Stomach (tissue), 9 donors: Measurements from ENCODE around the gene GRIK1. TPM values are rescaled to one million over a fixed set of nuclear protein-coding genes. Genes with fewer than 3 reads are reported as not detected.

Source experiments
- DNase-seq, 2 donors: peaks; one replicate each; pipeline versions ENCODE4 v3.0.0 to v3.0.0-alpha.2; 2013 to 2019
- H3K27ac ChIP-seq, 5 donors: fragments of 200-600 bp in 4 of 5; sonication (generic) in 4 of 5; one replicate each; pipeline ENCODE4 v1.5.1; 2013 to 2019; ENCODE audit warnings: mild to moderate bottlenecking in 1 of 5, moderate library complexity in 1 of 5
- H3K27me3 ChIP-seq, 3 donors: fragments of 200-600 bp; sonication (generic); one replicate each; pipeline ENCODE4 v1.5.1; 2017 to 2019; ENCODE audit warnings: mixed run types in 1 of 3
- H3K36me3 ChIP-seq, 4 donors: fragments of 200-600 bp; sonication (generic); 1 replicate in 3 of 4; 2 replicates in 1 of 4; pipeline ENCODE4 v1.5.1; 2016 to 2019
- H3K4me1 ChIP-seq, 4 donors: fragments of 200-600 bp; sonication (generic); one replicate each; pipeline ENCODE4 v1.5.1; 2016 to 2019
- H3K4me3 ChIP-seq, 4 donors: fragments of 200-600 bp; sonication (generic) in 3 of 4; one replicate each; pipeline ENCODE4 v1.5.1; 2016 to 2019; ENCODE audit warnings: mild to moderate bottlenecking in 1 of 4
- H3K9me3 ChIP-seq, 4 donors: fragments of 200-600 bp; sonication (generic); one replicate each; pipeline ENCODE4 v1.5.1; 2016 to 2019
- EP300 ChIP-seq: sonication (generic); formaldehyde crosslinking; IDR thresholded peaks from one replicate; pipeline ENCODE4 v1.6.1; 2017; ENCODE audit warnings: antibody characterized with exemption
- POLR2A ChIP-seq, 4 donors: fragments of 450-650 bp; IDR thresholded peaks; one replicate each; pipeline ENCODE4 v1.6.1; 2016; ENCODE audit warnings: antibody characterized with exemption in 4 of 4, control low read depth in 2 of 4, mild to moderate bottlenecking in 1 of 4, moderate library complexity in 1 of 4
- POLR2AphosphoS5 ChIP-seq, 3 donors: sonication (generic); formaldehyde crosslinking; IDR thresholded peaks; one replicate each; pipeline ENCODE4 v1.6.1; 2016; ENCODE audit warnings: antibody characterized with exemption in 3 of 3
- WGBS, 5 donors: extraction: QIAGEN DNeasy Blood & Tissue Kit in 3 of 5; methylation state at CpG; one replicate each; pipeline versions ENCODE4 v1.1.5 to v1.1.7; 2013 to 2018; 5-methylcytosine and 5-hydroxymethylcytosine counted together
- intact Hi-C: fragments of 100-400 bp; cut with DNase I; formaldehyde crosslinking; loops from one replicate; pipeline ENCODE4 v1.15.1; 2023; ENCODE audit warnings: low total_unique reads
- polyA plus RNA-seq, 3 donors: library from polyadenylated mRNA; stranded (reverse); fragments of 200-250 nt; gene quantifications; one replicate each; pipeline ENCODE4 v1.2.3, GENCODE V29; 2013
- total RNA-seq, 5 donors: library from RNA; depleted of rRNA; stranded (reverse); fragments of >200 nt; gene quantifications; one replicate each; pipeline versions ENCODE4 v1.1.0 to v1.2.3, GENCODE V29; 2014 to 2016
- TF ChIP-seq, protein P1 (sequence below), 7 experiments: fragments of 450-650 bp in 4 of 7; fragments of 200-600 bp in 3 of 7; sonication (generic) in 3 of 7; IDR thresholded peaks; one replicate each; pipeline ENCODE4 v1.5.1; 2016 to 2019; ENCODE audit warnings: antibody characterized with exemption in 7 of 7, control low read depth in 2 of 7, mild to moderate bottlenecking in 1 of 7
- donor health status: healthy with polysubstance abuse.
- donor health status: Bipolar disorder and iron deficiency.
- donor health status: healthy.

Gene GRIK1
- total and polyA plus RNA-seq, 8 donors, result 0.06 to 1.5 (median 0.66) TPM; not detected in 4

GRCh38 chr21:29557200-29557599 is 382.6 kb downstream of the GRIK1 start:
- intact Hi-C loops, result no loop called here
- Histone ChIP-seq H3K27me3 (no peaks in the 10 kb centered on the region), H3K36me3 (peaks cover 0 to 3% (median 0%) of the 10 kb centered on the region in 4 donors), H3K4me1 (no peaks in the 10 kb centered on the region), H3K9me3 (no peaks in the 10 kb centered on the region), H3K4me3 (no peak overlapping the region), H3K27ac (no peak overlapping the region)
- TF ChIP-seq EP300 (no peak), POLR2AphosphoS5 (IDR thresholded peaks at IDR 0.05) (no peak), POLR2A (IDR thresholded peaks at IDR 0.05) (no peak)
- no peak for DNase-seq
- 52 to 68% (median 55%) methylated on average over 1 of the region's 1 CpG for WGBS, 5 donors

DNA sequence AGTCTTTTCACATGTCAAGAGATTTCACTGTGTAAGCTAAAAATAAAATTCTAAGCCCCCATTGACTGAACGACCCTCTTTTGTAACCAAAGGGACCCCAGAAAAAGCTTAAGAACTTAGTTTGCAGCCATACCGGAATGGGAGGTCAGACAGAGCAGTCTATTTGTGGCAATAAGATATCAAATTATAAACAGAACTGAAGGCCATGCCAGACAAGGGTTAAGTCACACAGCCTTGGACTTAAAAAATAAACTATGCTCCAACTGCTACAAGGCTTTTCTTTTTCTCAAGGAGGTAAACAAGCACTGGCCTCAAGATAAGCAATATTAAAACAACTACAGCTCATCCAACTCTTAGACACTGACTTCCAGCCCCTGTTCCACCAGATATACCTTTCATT is 384.2 kb downstream of the GRIK1 start:
- H3K9me3 ChIP-seq, result no peaks in the 10 kb centered on the region
- 41 to 59% (median 47%) methylated on average over 2 of the region's 2 CpGs for WGBS, 5 donors
- TF ChIP-seq POLR2AphosphoS5 (IDR thresholded peaks at IDR 0.05) (no peak), POLR2A (IDR thresholded peaks at IDR 0.05) (no peak), EP300 (no peak)
- TF ChIP-seq, protein P1, sequence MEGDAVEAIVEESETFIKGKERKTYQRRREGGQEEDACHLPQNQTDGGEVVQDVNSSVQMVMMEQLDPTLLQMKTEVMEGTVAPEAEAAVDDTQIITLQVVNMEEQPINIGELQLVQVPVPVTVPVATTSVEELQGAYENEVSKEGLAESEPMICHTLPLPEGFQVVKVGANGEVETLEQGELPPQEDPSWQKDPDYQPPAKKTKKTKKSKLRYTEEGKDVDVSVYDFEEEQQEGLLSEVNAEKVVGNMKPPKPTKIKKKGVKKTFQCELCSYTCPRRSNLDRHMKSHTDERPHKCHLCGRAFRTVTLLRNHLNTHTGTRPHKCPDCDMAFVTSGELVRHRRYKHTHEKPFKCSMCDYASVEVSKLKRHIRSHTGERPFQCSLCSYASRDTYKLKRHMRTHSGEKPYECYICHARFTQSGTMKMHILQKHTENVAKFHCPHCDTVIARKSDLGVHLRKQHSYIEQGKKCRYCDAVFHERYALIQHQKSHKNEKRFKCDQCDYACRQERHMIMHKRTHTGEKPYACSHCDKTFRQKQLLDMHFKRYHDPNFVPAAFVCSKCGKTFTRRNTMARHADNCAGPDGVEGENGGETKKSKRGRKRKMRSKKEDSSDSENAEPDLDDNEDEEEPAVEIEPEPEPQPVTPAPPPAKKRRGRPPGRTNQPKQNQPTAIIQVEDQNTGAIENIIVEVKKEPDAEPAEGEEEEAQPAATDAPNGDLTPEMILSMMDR (IDR thresholded peaks at IDR 0.05), result no peak
- no peaks in the 10 kb centered on the region for H3K4me1 ChIP-seq
- H3K36me3 ChIP-seq, result no peaks in the 10 kb centered on the region
- H3K4me3 ChIP-seq, result no peak overlapping the region
- H3K27ac ChIP-seq, result no peak overlapping the region
- DNase-seq, result no peak
- no peaks in the 10 kb centered on the region for H3K27me3 ChIP-seq
- intact Hi-C loops, result no loop called here

GRCh38 chr21:29550205-29550604 is 389.6 kb downstream of the GRIK1 start:
- no peak for TF ChIP-seq POLR2A (IDR thresholded peaks at IDR 0.05)
- TF ChIP-seq POLR2AphosphoS5 (IDR thresholded peaks at IDR 0.05), result no peak
- TF ChIP-seq, protein P1 (IDR thresholded peaks at IDR 0.05), result no peak
- TF ChIP-seq EP300, result no peak

DNA sequence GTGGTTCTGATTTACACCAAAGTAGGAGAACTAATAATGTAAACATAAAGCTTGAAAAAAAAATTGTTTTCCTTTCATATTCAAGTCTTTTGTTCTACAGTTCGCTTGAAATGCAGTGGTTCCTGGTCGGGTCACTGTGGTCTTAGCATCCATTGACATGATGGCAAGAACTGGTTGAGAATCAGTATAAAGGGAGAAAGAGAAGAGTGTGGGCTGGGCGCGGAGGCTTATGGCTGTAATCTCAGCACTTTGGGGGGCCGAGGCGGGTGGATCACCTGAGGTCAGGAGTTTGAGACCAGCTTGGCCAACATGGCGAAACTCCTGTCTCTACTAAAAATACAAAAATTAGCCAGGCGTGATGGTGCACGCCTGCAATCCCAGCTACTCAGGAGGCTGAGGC is 390.2 kb downstream of the GRIK1 start:
- DNase-seq, result no peak
- H3K27ac ChIP-seq, result no peak overlapping the region
- no peak overlapping the region for H3K4me3 ChIP-seq
- H3K36me3 ChIP-seq, result no peaks in the 10 kb centered on the region
- H3K9me3 ChIP-seq, result no peaks in the 10 kb centered on the region
- no peaks in the 10 kb centered on the region for H3K27me3 ChIP-seq
- intact Hi-C loops, result no loop called here
- WGBS, 5 donors, result 89 to 97% (median 96%) methylated on average over 9 of the region's 9 CpGs
- TF ChIP-seq EP300 (no peak), POLR2AphosphoS5 (IDR thresholded peaks at IDR 0.05) (no peak), POLR2A (IDR thresholded peaks at IDR 0.05) (no peak)
- TF ChIP-seq, protein P1 (IDR thresholded peaks at IDR 0.05), result no peak
- no peaks in the 10 kb centered on the region for H3K4me1 ChIP-seq

More at GRCh38 chr21:29550205-29550604, 389.6 kb downstream of the GRIK1 start:
- Histone ChIP-seq H3K27ac (no peak overlapping the region), H3K4me3 (no peak overlapping the region), H3K9me3 (no peaks in the 10 kb centered on the region), H3K27me3 (no peaks in the 10 kb centered on the region), H3K36me3 (no peaks in the 10 kb centered on the region), H3K4me1 (no peaks in the 10 kb centered on the region)
- WGBS, 5 donors, result 74 to 87% (median 77%) methylated on average over 2 of the region's 2 CpGs
- DNase-seq, result no peak
- intact Hi-C loops, result no loop called here

DNA sequence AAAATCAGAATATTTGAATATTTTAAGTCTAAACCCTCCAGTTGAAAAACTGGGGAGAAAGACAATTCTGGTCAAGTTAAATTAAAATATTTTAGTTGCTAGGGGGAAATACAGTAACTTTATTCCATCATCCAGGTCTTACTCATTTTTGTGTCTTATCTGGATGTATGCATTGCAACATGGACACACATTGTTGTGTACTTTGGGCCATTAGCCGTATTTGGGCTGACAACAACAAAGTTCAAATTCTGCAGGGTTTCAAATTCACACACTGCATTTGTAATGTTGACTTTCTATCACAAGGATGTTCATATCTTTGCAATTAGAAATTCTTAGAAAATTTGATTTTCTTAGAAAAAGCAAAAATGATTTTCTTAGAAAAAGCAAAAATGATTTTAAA is 391.8 kb downstream of the GRIK1 start:
- no peaks in the 10 kb centered on the region for H3K4me1 ChIP-seq
- 65 to 82% (median 72%) methylated on average over 1 of the region's 1 CpG for WGBS, 5 donors
- intact Hi-C loops, result no loop called here
- no peaks in the 10 kb centered on the region for H3K36me3 ChIP-seq
- no peak for TF ChIP-seq POLR2AphosphoS5 (IDR thresholded peaks at IDR 0.05)
- TF ChIP-seq EP300, result no peak
- TF ChIP-seq, protein P1 (IDR thresholded peaks at IDR 0.05), result no peak
- no peak for TF ChIP-seq POLR2A (IDR thresholded peaks at IDR 0.05)
- no peak overlapping the region for H3K4me3 ChIP-seq
- H3K27me3 ChIP-seq, result no peaks in the 10 kb centered on the region
- H3K27ac ChIP-seq, result no peak overlapping the region
- no peaks in the 10 kb centered on the region for H3K9me3 ChIP-seq
- DNase-seq, result no peak
